HG02870 (cell line): ENCODE results near the gene RAMACL.

Experiments used
- ATAC-seq: cut with Tn5 transposase; IDR thresholded peaks from one replicate; pipeline ENCODE4 v1.9.1; 2021; ENCODE audit warnings: mild to moderate bottlenecking, moderate library complexity; ENCODE audit not compliant: unreplicated experiment

The RAMACL gene

DNA sequence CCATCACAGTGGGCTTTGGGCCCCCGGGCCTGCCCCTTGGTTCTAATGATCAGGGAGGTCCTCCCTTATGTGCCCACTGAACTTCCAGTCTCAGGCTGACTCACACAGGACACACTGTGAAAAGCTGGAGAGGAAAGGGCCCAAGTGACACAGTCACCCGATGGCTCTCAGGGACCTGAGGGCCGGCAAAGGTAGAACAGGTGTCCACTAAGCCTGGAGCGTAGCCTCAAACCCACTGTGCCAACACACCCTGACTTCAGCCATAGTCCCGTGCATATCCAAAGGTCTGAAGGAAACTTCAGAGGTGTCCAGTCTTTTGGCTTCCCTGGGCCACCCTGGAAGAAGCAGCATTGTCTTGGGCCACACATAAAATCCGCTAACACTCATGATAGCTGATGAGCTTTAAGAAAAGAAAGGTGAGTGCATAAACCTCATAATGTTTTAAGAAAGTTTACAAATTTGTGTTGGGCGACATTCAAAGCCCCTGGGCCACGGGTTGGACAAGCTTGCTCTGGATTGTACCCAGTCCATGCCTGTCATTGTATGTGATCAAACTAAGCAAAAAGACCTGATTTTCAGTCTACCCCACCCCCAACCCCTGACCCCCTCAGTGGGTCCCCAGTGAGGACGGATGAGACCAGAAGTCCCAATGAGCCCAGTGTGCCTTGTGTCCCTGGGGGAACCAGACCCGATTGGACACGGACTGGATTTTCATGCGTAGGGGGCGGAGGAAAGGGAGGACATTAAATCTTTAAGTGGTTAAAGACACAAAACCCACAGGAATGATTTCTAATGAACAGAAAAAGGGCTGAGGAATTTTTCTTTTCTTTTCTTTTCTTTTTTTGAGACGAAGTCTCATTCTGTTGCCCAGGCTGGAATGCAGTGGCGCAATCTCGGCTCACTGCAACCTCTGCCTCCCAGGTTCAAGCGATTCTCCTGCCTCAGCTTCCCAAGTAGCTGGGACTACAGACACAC is 6.1 kb downstream of the RAMACL start:
- ATAC-seq: no peak

DNA sequence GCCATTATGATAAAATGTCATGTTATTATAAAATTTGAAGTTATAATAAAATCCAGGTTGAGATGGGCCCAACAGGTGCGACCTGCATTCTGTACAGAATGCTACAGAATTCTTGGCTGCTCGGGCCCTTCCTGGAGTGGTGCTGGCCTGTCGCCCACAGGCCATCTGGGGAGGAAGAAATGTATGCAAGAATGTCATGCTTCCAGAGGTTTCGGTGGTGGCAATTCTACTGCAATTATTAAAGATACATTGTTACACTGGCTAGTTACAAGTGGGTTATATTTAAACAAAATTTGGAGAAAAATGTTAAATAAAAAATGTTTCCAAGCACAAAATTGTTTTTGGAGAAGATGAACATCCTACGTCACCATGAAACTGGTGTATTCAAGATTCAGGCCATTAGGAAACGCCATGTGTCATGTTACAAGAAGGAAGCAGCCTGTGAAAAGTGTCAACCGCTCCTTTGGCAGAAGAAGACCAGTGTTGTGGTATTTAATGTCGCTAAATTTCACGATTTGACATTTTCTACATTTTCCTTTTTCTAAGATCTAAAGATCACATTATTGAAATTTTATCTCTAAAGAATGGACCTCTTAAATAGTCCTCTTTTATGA is 7.1 kb downstream of the RAMACL start:
- no peak for ATAC-seq

DNA sequence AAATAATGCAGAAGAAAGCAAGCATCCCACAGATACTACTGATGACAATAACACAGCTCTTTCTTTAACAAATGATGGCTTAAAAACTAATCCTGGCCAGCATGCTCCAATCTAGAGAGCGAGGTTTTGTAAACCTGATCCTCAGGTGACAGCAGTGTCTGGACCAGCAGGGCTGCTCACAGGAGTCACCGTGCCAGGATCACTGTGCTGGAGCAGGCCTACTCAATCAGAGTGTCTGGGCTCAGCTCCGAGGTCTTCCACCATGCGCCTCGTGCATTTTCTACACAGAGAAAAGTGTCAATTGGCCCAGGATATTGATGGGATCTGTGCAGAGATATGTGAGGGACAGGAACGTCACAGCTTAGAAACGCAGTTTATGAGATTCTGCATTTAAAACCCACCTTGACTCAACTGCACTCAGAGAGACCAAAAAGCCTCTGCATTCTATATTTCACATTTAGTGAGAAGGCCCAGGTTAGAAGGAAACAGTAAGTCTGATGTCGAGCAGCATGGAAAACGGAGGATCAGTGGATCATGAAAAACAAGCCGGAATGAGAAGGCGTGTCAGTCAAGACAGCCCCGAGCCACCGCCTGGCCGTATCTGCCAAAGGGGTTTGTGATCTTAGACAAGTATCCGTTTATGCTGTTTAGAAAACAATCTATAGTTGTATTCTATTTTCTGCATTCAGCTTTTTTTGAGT is 7.8 kb downstream of the RAMACL start:
- ATAC-seq: no peak

DNA sequence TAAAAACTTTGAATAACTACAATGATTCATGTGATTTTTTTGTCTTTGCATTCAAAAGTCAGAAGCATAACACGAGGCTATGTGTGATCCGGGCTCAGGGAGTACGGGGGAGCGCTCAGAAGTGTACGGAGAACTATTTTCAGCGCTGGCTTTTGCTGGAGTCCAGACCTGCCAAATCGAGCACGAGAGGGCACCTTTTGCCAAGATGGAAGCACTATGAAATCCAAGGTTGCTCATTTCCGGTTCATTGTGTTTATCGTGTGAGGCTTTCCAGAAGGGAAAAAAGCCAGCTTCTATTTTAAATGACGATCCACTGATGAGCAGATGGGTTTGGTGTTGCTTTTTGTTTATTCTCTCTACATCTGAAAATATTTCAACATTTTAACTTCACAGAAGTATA is 11.3 kb downstream of the RAMACL start:
- no peak for ATAC-seq

DNA sequence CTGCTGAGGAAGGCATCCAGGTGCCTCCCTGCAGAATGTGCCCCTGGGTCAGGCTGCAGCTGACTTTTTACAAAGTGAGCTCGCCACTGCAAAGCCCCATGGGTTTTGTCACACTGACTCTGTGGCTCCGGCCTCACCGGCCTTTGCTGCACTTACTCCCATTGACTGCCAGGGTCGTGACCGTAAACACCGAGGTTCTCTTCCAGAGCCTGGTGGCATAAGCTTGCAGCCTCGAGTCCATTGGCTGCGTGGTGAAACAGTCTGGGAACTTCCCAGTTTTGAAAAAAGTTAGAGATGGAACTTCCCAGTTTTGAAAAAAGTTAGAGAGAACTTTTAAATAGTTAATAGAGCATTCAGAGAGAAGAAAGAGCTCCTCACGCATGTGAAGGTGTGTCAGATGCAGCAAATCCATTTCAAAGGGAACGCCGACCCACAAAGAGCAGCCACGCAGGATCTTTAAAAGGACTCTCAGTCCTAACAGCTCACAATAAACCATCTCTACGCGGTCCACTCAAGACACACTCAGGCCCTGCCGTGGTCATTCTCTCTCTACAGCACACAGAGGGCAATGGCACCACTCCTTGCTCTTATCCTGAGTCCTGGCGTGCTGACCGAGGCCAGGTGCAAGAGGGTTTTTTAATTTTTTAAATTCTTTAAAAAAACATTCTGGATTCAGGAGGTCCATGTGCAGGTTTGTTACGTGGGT is 12.8 kb downstream of the RAMACL start:
- ATAC-seq: no peak

DNA sequence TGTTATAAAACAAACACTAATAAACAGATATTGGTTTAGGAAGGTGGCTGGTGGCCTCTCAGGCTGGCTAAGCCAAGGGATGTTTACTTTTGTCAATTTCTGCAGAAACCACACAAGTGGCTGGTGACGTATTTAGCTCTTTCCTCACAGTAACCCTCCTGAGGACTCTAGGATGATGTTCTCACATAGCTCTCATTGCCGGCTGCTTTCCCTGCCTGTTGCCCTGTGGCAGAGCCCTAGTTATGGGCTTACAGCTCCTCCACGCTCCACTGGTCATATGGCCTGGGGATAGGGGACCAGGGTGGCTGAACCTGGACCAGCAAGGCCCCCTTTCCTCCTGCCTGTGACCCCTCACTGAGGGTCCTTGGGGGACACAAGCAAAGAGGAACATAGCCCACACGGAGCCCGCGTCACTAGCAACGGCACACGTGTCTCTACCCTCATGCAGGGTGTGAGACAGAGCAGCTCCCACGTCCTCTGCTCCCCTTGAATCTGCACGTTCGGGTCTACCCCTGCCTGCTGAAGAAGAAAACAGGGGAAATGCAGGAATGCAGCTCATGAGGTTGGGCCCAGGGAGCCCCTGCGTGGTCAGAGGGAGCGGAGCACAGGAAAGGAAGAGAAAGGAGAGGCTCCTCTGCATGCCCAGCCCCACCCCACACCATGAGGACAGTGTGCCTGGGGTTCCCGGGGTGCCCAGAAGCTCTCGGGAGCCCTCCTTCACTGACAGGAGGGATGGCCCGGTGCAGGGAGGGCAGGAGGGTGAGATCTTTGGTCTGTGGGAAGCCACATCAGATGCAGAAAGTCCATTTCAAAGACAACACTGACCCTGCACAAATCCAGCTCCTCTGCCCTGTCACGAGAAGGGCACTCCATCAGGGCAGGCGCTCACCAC is 13.9 kb downstream of the RAMACL start:
- ATAC-seq: no peak

DNA sequence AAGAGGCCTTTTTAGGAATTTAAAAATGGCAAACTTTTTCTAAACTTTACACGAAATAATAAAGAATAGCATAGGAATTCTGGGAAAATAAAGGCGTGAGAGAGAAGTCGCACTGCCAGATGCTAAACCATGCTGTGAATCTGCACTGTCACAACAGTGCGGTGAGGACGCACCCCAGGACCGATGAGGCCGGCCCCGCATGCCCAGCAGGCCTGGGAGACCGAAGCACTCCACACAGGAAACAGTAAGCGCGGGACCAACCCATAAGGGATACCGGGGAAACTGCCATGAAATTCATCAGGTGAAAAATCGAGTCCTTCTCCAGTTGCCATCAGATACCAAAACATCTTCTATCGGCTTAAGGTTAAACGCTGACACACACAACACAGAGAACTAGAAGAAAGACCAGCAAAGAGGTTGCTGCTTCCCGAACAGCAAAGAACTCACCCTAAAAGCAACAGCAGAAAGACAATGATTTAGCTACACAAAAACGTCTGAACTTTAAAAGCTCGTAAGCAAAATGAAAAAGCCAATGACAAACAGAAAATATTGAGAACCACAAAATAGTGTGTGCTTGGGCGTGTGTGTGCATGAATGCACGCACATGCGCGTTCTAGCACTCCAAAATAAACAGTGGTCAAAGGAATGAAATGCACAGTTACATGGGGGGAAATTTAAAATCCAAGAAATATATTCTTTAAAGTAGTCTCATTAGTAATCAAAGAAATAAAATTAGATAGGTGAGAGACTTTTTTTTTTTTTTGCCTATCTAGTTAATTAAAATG is 15.4 kb downstream of the RAMACL start:
- ATAC-seq: no peak

DNA sequence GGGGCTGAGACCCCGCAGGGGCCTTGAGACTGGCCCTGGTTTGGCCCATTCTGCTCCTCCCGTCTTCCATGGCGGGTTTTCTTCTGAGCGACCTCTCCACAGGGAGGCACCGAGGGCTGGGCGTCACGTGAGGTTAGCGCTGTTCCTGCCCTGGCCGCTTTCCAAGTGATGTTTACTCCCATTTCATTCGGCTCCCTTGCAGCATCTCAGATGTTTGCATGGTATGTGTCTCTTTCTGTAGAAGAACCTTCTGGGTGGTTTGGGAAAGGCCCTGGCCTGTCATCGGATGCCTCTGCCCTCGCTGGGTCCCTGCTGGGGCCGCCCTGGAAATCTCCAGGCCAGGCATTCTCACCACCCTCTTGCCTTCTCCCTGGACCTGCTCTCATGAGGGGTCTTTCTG is 17.3 kb downstream of the RAMACL start:
- no peak for ATAC-seq

DNA sequence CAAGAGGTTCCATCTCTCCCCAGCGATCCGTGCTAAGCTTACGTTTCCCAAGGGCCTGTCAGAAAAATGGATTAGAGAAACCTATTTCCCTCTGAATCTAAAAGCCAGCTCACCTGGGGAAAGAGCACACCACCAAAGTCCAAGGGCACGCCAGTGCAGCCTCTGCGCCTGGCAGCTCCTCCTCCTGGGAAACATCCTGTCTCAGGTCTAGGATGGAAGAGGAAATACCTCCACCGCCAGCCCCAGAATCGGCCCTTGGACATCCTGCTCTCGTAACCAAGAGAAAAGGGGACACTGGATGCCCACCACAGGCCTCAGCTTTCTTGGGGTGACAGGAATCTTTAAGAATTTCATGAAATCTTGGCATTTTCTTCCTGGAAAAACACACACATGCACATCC is 18.7 kb downstream of the RAMACL start:
- ATAC-seq: no peak

DNA sequence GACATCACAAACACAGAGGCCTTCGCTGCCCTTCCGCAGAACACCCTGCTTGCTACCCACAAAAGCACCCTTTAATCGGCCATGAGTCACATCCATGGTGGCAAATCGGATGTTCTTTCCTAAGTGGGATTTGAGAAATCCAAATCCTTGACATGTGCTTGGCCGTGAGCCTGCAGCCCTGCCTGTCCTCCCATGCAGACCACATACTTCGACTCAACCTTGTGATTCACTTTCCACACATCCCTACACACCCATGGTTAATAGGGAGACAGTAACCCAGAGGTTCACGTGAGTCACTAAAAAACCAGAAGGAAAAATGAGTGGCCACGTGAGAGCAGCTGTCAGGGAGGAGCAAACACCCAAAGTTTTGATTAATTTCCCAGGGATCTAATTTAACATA is 19.4 kb downstream of the RAMACL start:
- ATAC-seq: no peak

DNA sequence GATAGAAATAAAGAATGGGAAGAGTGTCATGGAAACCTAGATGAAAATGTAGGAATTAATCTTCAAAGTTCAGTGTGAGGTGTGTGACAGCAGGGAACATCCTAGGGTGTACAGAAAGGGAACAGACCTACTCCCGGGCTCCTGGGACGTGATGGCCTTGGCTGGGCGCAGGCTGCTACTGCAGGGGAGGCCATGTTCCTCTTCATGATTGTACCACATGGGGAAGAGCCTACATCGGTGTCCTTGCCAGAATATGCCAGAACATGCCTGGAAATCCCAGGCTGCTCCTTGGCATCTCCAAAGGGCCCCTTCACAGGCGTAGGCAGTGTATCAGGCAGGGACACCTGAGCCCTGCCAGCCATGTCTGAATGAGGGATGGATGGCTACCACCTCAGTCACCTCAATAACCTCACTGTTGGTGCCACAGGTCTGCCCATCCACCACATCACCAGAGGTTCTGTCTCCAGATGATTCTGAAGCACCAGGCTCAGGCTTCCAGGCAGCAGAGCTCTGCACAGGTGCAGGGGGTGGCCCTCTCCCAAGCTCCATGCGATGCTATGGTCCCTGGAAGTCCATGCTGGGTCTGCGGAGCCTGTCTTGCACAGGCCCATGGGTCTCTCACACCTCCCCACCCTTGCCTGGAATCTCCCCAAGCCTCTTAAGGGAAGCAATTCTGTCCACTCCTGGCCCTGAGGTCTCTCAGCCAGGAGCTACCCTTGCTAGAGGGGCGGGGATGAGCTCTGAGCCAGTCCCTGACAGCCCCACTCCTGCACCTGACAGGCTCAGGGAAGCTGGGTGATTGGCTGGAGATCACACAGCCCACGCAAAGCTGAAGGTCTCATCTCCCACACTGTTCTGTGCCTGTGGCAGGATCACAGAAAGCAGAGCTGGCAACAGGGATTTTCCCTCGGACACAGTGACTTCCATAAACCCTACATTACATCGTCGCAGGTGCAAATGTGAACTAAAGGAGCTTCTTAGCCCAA is 20.2 kb downstream of the RAMACL start:
- ATAC-seq: no peak

DNA sequence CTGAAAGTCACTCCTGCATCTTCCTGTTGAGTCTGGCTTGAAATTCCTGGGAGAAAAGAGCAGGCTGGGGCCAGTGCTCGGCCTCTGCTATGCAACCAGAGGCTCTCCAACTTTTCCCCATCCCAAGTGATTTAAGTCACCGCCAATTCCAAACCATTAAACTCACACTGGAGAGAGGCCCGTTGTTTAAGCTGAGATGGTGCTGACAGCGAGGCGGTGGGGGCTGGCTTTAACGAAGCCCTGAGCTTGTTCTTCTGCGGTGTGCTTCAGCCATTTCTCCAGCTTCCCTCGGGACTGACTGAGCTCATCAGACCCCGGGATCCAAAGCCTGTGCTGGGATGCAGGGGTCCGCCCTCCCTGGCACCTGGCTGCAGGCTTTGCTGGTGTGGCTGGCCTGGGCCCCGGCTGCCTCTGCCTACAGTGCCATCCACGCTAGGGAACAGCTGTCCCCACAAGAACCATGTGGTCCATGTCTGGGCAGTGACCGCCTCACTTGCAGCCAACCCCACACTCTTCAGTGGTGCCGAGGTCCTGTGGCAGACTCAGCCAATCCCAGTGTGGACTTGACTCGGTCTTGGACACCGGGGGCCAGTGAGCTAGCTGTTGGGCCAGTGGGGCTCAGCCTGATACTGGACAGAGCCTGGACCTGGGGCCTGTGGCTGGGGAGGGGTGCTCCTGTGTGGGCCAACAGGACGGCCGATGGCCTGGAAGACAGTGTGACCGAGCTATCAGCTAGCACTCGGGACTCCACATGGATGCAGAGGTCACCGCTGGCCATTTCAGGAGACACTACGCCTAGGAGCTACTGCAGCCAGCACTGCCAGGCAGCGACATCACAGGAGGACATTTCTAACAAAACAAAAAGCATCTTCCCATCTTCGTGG is 21.2 kb downstream of the RAMACL start:
- ATAC-seq: no peak

DNA sequence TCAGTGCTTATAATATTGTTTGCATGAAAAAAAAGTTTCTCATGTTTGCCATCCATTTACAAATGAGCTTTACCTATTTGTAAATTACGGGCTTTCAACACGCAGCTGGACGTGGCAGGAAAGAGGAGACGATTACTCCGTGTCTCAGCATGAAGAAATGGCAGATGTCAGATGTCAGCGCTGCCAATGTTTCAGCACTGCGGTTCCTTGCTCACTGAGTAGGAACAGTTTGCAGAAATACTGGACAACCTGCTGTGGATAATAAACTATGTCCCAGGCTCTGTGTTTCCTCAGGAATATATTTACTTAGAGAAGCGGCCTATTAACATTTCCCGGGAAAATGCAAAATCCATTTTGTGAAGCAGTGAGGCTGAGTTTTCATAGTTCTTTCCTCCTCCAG is 22.7 kb downstream of the RAMACL start:
- no peak for ATAC-seq

DNA sequence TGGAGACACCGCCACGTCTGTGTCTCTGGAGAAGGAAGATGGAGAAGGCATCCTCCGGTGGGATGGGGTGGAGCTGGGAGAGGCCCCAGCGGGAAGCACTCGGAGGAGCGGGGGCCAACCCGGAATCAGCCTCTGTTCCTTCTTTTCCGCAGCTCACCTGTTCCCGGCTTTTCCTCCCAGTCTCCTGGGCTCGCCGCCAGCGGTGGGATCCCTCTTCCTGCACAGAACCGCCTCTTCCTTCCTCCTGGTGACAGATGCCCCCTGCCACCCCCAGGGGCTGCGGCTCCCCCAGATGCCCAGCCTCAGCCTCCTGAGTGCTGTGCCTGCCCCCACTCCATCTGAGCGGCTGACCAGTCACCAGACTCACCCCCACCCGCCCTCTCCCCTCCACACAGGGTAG is 23.3 kb downstream of the RAMACL start:
- no peak for ATAC-seq

DNA sequence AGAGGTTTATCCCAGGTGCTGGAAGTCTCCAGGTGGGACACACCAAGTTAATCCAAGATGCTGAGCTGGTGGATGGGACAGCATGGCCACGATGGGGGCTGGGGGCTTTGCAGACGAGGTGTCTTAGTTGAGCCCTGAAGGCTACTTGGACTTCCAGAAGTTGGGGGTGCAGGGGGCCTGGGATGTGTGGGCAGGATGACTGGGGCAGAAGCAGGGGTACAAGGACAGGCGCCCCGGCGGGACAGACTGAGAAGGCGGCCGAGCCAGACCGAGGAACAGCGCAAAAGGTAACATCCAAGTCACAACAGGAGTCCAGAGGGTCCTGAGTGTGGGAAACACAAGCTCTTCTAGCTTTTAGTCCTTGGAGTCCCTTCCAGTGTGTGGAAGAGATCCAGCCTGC is 23.8 kb downstream of the RAMACL start:
- ATAC-seq: no peak

DNA sequence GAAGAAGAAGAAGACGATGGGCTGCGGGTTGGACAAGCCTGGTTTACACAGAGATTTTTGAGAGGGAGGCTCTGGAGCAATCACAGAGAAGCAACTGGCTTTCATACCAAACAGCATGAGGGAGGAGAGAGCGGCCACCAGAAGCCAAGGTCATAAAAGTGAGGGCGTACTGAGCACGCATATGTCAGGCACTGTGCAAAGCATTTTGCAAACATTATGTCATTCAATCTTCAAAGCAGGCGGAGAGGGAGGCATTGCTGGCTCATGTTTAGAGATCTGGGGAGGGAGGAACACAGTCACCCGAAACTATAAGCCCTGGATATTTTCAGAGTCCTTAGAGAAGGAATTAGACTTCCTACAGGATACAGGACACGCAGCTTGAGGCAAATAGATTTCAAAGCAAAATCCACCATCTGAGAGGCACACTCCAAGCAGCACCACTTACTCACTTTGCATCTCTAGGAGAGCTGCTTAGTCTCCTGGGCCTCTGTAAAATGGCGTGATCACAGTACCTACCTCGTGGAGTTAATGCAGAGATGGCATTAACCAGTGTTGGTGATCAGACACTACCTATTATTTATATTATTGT is 24.6 kb downstream of the RAMACL start:
- ATAC-seq: no peak

DNA sequence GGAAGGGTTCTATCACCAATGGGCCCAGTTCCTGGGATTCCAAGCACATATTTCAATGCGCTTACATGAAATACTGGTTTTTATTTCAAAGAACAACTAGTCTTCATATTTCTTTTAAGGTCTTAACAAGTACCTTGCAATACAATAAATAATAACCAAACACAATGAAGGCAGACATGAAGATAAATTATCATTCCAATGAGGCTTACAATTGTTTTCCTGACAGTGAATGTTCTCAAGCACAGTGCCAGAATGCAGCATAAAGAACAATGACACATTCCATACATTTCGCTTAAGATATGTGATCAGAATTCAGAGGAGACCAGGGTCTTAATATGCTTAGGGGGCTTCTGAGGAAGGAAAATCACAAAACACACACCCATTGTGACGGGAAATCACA is 26.3 kb downstream of the RAMACL start:
- no peak for ATAC-seq
